Measurements from ENCODE around the gene RBMS1.
A peak's percentile ranks its signal among the peaks of the same experiment; 100 is the strongest.

The RBMS1 gene

GRCh38 chr2:160242893-160243564 is 250.6 kb downstream of the RBMS1 start:
- Histone ChIP-seq H3K27me3 (ENCODE audit: low read depth, low read length) (no peaks in the 10 kb centered on the region), H3K4me3 (ENCODE audit: low read depth in 1 of 2, low read length in 2 of 2) (no peak overlapping the region), H3K4me1 (ENCODE audit: control insufficient read depth in 1 of 2, insufficient read depth in 2 of 2, low read length in 2 of 2) (peaks cover 0 to 8% of the 10 kb centered on the region in 2 donors), H3K9me3 (ENCODE audit: control insufficient read depth in 1 of 2, low read length in 2 of 2) (no peaks in the 10 kb centered on the region), H3K27ac (ENCODE audit: low read length) (no peak overlapping the region), H3K36me3 (ENCODE audit: control insufficient read depth in 1 of 2, insufficient read depth in 2 of 2, low read length in 2 of 2) (no peaks in the 10 kb centered on the region)

- Histone ChIP-seq H3K4me1 (ENCODE audit: control insufficient read depth in 1 of 2, insufficient read depth in 2 of 2, low read length in 2 of 2) (peaks cover 0 to 8% of the 10 kb centered on the region in 2 donors), H3K36me3 (ENCODE audit: control insufficient read depth in 1 of 2, insufficient read depth in 2 of 2, low read length in 2 of 2) (no peaks in the 10 kb centered on the region), H3K4me3 (ENCODE audit: low read depth in 1 of 2, low read length in 2 of 2) (no peak overlapping the region), H3K9me3 (ENCODE audit: control insufficient read depth in 1 of 2, low read length in 2 of 2) (no peaks in the 10 kb centered on the region), H3K27ac (ENCODE audit: low read length) (no peak overlapping the region), H3K27me3 (ENCODE audit: low read depth, low read length) (no peaks in the 10 kb centered on the region)
These were observed 252.1 kb downstream of the RBMS1 start for GRCh38 chr2:160241251-160242137.

- Histone ChIP-seq H3K4me1 (ENCODE audit: control insufficient read depth in 1 of 2, insufficient read depth in 2 of 2, low read length in 2 of 2) (peaks cover 0 to 8% of the 10 kb centered on the region in 2 donors), H3K27me3 (ENCODE audit: low read depth, low read length) (no peaks in the 10 kb centered on the region), H3K36me3 (ENCODE audit: control insufficient read depth in 1 of 2, insufficient read depth in 2 of 2, low read length in 2 of 2) (no peaks in the 10 kb centered on the region), H3K27ac (ENCODE audit: low read length) (no peak overlapping the region), H3K9me3 (ENCODE audit: control insufficient read depth in 1 of 2, low read length in 2 of 2) (no peaks in the 10 kb centered on the region), H3K4me3 (ENCODE audit: low read depth in 1 of 2, low read length in 2 of 2) (no peak overlapping the region)
These were observed 254.2 kb downstream of the RBMS1 start for GRCh38 chr2:160239436-160239835.

DNA sequence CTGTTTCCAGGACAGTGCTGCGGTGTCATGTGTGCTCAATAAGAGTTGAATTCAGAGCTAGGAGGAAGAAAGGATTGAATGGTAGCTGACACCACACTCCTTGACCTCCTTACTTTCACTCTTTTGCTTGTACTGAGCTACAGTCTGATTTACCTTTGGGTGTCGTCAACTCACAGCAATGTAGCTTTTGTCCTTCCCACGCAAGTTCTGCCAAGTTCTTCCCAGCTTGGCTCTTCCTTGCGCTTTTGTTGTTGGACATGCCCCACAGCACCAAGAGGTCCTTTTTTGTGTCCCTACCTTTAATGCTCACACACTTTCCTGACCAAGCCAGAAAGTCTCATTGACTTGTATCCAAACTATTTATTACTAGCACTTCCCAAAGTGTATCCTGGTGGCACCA is 255.2 kb downstream of the RBMS1 start:
- Histone ChIP-seq H3K27ac (ENCODE audit: low read length) (no peak overlapping the region), H3K4me3 (ENCODE audit: low read depth in 1 of 2, low read length in 2 of 2) (no peak overlapping the region), H3K27me3 (ENCODE audit: low read depth, low read length) (no peaks in the 10 kb centered on the region), H3K9me3 (ENCODE audit: control insufficient read depth in 1 of 2, low read length in 2 of 2) (no peaks in the 10 kb centered on the region), H3K4me1 (ENCODE audit: control insufficient read depth in 1 of 2, insufficient read depth in 2 of 2, low read length in 2 of 2) (peaks cover 0 to 6% of the 10 kb centered on the region in 2 donors), H3K36me3 (ENCODE audit: control insufficient read depth in 1 of 2, insufficient read depth in 2 of 2, low read length in 2 of 2) (no peaks in the 10 kb centered on the region)

DNA sequence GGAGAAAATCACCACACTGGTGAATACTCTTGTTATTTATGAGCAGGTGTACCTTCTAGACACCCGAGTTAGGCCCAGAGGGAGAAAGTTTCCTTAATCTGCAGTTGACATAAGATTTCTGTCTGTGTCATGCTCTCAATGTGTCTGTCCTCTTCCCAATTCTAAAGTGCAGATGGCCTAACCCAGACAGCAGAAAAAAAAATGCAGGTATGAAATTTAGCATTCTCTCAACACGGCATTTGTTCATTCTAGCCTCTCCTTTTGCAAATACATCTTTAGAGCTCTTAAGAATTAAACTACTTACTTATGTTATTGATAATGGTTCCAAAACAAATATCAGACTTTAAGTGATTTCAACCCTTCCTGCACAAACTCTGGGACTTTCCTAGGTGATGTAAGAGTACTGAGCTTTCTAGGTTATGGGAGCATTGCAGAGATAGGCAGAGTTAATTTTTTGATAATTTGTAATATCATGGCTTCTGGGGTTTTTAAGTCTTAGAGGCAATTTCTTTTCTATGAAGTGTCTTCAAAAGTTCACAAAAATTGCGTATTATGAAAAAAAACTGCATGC is 260.6 kb downstream of the RBMS1 start:
- Histone ChIP-seq H3K27ac (ENCODE audit: low read length) (no peak overlapping the region), H3K36me3 (ENCODE audit: control insufficient read depth in 1 of 2, insufficient read depth in 2 of 2, low read length in 2 of 2) (peaks cover 0 to 5% of the 10 kb centered on the region in 2 donors), H3K4me1 (ENCODE audit: control insufficient read depth in 1 of 2, insufficient read depth in 2 of 2, low read length in 2 of 2) (no peaks in the 10 kb centered on the region)

DNA sequence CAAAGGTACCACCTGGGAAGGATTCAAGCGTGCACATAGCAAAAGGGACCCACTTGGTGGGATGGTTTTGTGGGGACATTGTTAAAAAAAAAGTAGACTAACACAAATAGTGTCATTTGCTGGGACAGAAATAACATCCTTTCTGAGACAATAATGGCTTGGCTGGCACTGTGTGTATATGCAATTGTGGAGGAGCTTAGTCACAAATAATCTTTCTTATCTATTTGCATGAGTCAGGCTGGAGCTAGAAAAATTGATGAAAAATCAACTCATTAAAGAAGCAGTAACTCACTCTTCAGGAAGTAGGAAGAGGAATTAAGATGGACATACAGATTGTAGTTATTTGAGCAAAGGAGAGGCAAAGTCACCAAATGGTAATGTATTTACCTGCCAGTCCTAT is 264.0 kb downstream of the RBMS1 start:
- Histone ChIP-seq H3K9me3 (ENCODE audit: control insufficient read depth in 1 of 2, low read length in 2 of 2) (no peaks in the 10 kb centered on the region), H3K27ac (ENCODE audit: low read length) (no peak overlapping the region), H3K27me3 (ENCODE audit: low read depth, low read length) (no peaks in the 10 kb centered on the region), H3K4me1 (ENCODE audit: control insufficient read depth in 1 of 2, insufficient read depth in 2 of 2, low read length in 2 of 2) (no peaks in the 10 kb centered on the region), H3K4me3 (ENCODE audit: low read depth in 1 of 2, low read length in 2 of 2) (no peak overlapping the region), H3K36me3 (ENCODE audit: control insufficient read depth in 1 of 2, insufficient read depth in 2 of 2, low read length in 2 of 2) (peaks cover 0 to 9% of the 10 kb centered on the region in 2 donors)

More for the DNA sequence above, 260.6 kb downstream of the RBMS1 start:
- Histone ChIP-seq H3K27me3 (ENCODE audit: low read depth, low read length) (no peaks in the 10 kb centered on the region), H3K4me3 (ENCODE audit: low read depth in 1 of 2, low read length in 2 of 2) (no peak overlapping the region), H3K9me3 (ENCODE audit: control insufficient read depth in 1 of 2, low read length in 2 of 2) (no peaks in the 10 kb centered on the region)

DNA sequence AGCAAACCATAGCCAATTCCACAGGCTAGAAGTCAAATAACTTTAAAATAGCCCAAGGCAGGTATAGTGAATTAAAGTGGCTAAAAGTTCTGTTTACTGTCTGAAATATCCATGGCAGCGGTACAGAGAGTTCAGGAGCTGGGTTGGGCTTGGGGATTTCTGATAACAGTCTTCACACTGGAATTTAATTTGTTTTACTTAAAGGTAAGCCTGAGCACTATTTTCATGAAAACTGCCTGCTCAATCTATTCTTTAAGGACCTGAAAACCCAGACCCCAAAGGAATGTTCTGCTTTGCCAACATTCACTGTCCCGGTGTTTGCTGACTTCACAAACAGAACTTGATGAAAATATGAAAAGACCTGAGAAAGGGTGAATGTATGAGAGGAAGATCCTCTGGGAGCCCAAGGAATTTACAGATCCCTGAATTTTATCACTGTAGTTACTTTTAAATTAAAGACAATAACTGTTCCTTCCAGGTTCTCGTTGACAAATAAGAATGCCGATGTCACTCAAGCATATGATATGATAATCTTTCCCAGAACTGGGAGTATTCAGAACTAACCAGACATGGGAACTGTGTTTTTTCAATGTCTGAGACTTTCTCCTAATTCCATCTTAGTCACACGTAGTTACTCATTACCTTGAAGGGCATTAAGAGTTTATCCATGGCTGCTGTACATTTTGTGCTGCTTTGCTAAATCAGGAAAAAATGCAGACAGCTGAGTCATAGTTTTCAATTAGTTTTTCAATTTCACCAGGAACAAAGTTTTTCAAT is 265.3 kb downstream of the RBMS1 start:
- Histone ChIP-seq H3K4me3 (ENCODE audit: low read depth in 1 of 2, low read length in 2 of 2) (no peak overlapping the region), H3K4me1 (ENCODE audit: control insufficient read depth in 1 of 2, insufficient read depth in 2 of 2, low read length in 2 of 2) (no peaks in the 10 kb centered on the region), H3K27ac (ENCODE audit: low read length) (no peak overlapping the region), H3K9me3 (ENCODE audit: control insufficient read depth in 1 of 2, low read length in 2 of 2) (no peaks in the 10 kb centered on the region), H3K27me3 (ENCODE audit: low read depth, low read length) (no peaks in the 10 kb centered on the region), H3K36me3 (ENCODE audit: control insufficient read depth in 1 of 2, insufficient read depth in 2 of 2, low read length in 2 of 2) (peaks cover 0 to 12% of the 10 kb centered on the region in 2 donors)

GRCh38 chr2:160227293-160227915 is 266.2 kb downstream of the RBMS1 start:
- no peak overlapping the region for H3K27ac ChIP-seq (ENCODE audit: low read length)

GRCh38 chr2:160226367-160226766 is 267.2 kb downstream of the RBMS1 start:
- H3K9me3 ChIP-seq (ENCODE audit: control insufficient read depth in 1 of 2, low read length in 2 of 2) = no peaks in the 10 kb centered on the region
- peaks cover 0 to 7% of the 10 kb centered on the region in 2 donors for H3K4me1 ChIP-seq (ENCODE audit: control insufficient read depth in 1 of 2, insufficient read depth in 2 of 2, low read length in 2 of 2)
- H3K36me3 ChIP-seq (ENCODE audit: control insufficient read depth in 1 of 2, insufficient read depth in 2 of 2, low read length in 2 of 2) = peaks cover 0 to 12% of the 10 kb centered on the region in 2 donors
- H3K27me3 ChIP-seq (ENCODE audit: low read depth, low read length) = no peaks in the 10 kb centered on the region
- H3K27ac ChIP-seq (ENCODE audit: low read length) = no peak overlapping the region
- H3K4me3 ChIP-seq (ENCODE audit: low read depth in 1 of 2, low read length in 2 of 2) = no peak overlapping the region

More at GRCh38 chr2:160227293-160227915, 266.2 kb downstream of the RBMS1 start:
- H3K4me1 ChIP-seq (ENCODE audit: control insufficient read depth in 1 of 2, insufficient read depth in 2 of 2, low read length in 2 of 2) = peaks cover 0 to under 1% of the 10 kb centered on the region in 2 donors
- no peaks in the 10 kb centered on the region for H3K9me3 ChIP-seq (ENCODE audit: control insufficient read depth in 1 of 2, low read length in 2 of 2)
- H3K4me3 ChIP-seq (ENCODE audit: low read depth in 1 of 2, low read length in 2 of 2) = no peak overlapping the region
- H3K27me3 ChIP-seq (ENCODE audit: low read depth, low read length) = no peaks in the 10 kb centered on the region
- H3K36me3 ChIP-seq (ENCODE audit: control insufficient read depth in 1 of 2, insufficient read depth in 2 of 2, low read length in 2 of 2) = peaks cover 0 to 12% of the 10 kb centered on the region in 2 donors

GRCh38 chr2:160225722-160226121 is 267.9 kb downstream of the RBMS1 start:
- Histone ChIP-seq H3K9me3 (ENCODE audit: control insufficient read depth in 1 of 2, low read length in 2 of 2) (no peaks in the 10 kb centered on the region), H3K27me3 (ENCODE audit: low read depth, low read length) (no peaks in the 10 kb centered on the region), H3K36me3 (ENCODE audit: control insufficient read depth in 1 of 2, insufficient read depth in 2 of 2, low read length in 2 of 2) (peaks cover 0 to 12% of the 10 kb centered on the region in 2 donors), H3K4me1 (ENCODE audit: control insufficient read depth in 1 of 2, insufficient read depth in 2 of 2, low read length in 2 of 2) (peaks cover 0 to 7% of the 10 kb centered on the region in 2 donors), H3K27ac (ENCODE audit: low read length) (peak overlapping the region; percentile 6), H3K4me3 (ENCODE audit: low read depth in 1 of 2, low read length in 2 of 2) (no peak overlapping the region)

All from muscle layer of duodenum (tissue), 2 donors.